ENCODE measurements around the gene CAMK1D.

Gene CAMK1D

GRCh38 chr10:12657489-12657888 is 308.1 kb downstream of the CAMK1D start:
- no peak for DNase-seq (ENCODE audit: low spot score)

GRCh38 chr10:12658526-12658925 is 309.2 kb downstream of the CAMK1D start:
- no peak for DNase-seq (ENCODE audit: low spot score)

GRCh38 chr10:12659706-12660105 is 310.4 kb downstream of the CAMK1D start:
- no peak for DNase-seq (ENCODE audit: low spot score)

- no peak for DNase-seq (ENCODE audit: low spot score)
Observed at GRCh38 chr10:12660812-12661211, 311.5 kb downstream of the CAMK1D start.

GRCh38 chr10:12661671-12662070 is 312.3 kb downstream of the CAMK1D start:
- no peak for DNase-seq (ENCODE audit: low spot score)

GRCh38 chr10:12663863-12664262 is 314.5 kb downstream of the CAMK1D start:
- DNase-seq (ENCODE audit: low spot score): no peak

GRCh38 chr10:12665501-12665900 is 316.2 kb downstream of the CAMK1D start:
- no peak for DNase-seq (ENCODE audit: low spot score)

GRCh38 chr10:12667052-12667451 is 317.7 kb downstream of the CAMK1D start:
- DNase-seq (ENCODE audit: low spot score): no peak

- DNase-seq (ENCODE audit: low spot score): no peak
Observed at GRCh38 chr10:12668634-12669033, 319.3 kb downstream of the CAMK1D start.

- no peak for DNase-seq (ENCODE audit: low spot score)
Observed at GRCh38 chr10:12670004-12670403, 320.7 kb downstream of the CAMK1D start.

GRCh38 chr10:12675186-12675585 is 325.8 kb downstream of the CAMK1D start:
- no peak for DNase-seq (ENCODE audit: low spot score)

- no peak for DNase-seq (ENCODE audit: low spot score)
Observed at GRCh38 chr10:12679636-12680035, 330.3 kb downstream of the CAMK1D start.

GRCh38 chr10:12681252-12681651 is 331.9 kb downstream of the CAMK1D start:
- no peak for DNase-seq (ENCODE audit: low spot score)

- DNase-seq (ENCODE audit: low spot score): no peak
Observed at GRCh38 chr10:12684784-12685183, 335.4 kb downstream of the CAMK1D start.

- no peak for DNase-seq (ENCODE audit: low spot score)
Observed at GRCh38 chr10:12685261-12686058, 336.1 kb downstream of the CAMK1D start.

- no peak for DNase-seq (ENCODE audit: low spot score)
Observed at GRCh38 chr10:12687996-12688395, 338.6 kb downstream of the CAMK1D start.

GRCh38 chr10:12689893-12690292 is 340.5 kb downstream of the CAMK1D start:
- DNase-seq (ENCODE audit: low spot score): no peak

GRCh38 chr10:12690525-12691126 is 341.3 kb downstream of the CAMK1D start:
- DNase-seq (ENCODE audit: low spot score): no peak

GRCh38 chr10:12691596-12691995 is 342.2 kb downstream of the CAMK1D start:
- no peak for DNase-seq (ENCODE audit: low spot score)

- no peak for DNase-seq (ENCODE audit: low spot score)
Observed at GRCh38 chr10:12697764-12698163, 348.4 kb downstream of the CAMK1D start.

GRCh38 chr10:12699258-12699700 is 349.9 kb downstream of the CAMK1D start:
- DNase-seq (ENCODE audit: low spot score): no peak

GRCh38 chr10:12699781-12700556 is 350.6 kb downstream of the CAMK1D start:
- no peak for DNase-seq (ENCODE audit: low spot score)

GRCh38 chr10:12700557-12700874 is 351.2 kb downstream of the CAMK1D start:
- DNase-seq (ENCODE audit: low spot score): no peak

All from HuH-7.5 (cell line).